ENCODE results near the gene LRIT1. TPM values are rescaled to one million over a fixed set of nuclear protein-coding genes. Genes with fewer than 3 reads are reported as not detected.

Gene LRIT1
- total and polyA plus RNA-seq, 12 donors: 0.06 TPM; not detected in 11

- TF ChIP-seq CTCF (IDR thresholded peaks at IDR 0.05) (no peak), POLR2A (IDR thresholded peaks at IDR 0.05) (no peak)
Observed at GRCh38 chr10:84201682-84202081, 39.7 kb downstream of the LRIT1 start.

DNA sequence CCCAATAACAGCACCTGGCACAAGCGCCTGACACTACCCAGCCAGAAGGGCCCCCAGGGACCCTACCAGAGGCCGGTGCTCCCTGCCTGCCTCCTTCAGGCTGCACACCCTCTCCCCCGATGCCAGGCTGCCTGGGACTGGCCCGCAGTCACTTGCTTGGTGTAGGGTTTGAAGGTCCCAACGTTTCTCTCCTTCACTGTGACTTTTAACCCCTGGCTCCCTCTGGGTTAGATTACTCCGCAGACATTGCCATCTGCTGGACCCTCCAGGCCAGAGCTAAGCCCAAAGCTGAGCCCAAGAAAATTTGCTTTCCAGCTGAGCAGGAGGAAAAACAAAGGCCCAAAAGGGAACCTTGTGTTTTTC, 40.1 kb downstream of the LRIT1 start:
- no peak for DNase-seq
- intact Hi-C loops (cut with DNase I): no loop called here

More at GRCh38 chr10:84201682-84202081, 39.7 kb downstream of the LRIT1 start:
- H3K9me3 ChIP-seq (replicated peaks in 1 of 3): no peaks in the 10 kb centered on the region
- no peaks in the 10 kb centered on the region for H3K36me3 ChIP-seq (replicated peaks in 1 of 2)
- DNase-seq: no peak
- no peak overlapping the region for H3K4me3 ChIP-seq
- no peak overlapping the region for H3K27ac ChIP-seq
- no peaks in the 10 kb centered on the region for H3K27me3 ChIP-seq
- WGBS, 4 donors: 86 to 91% (median 88%) methylated on average over 3 to 11 of the region's 11 CpGs
- intact Hi-C loops (cut with DNase I): no loop called here
- H3K4me1 ChIP-seq (replicated peaks in 1 of 2): no peaks in the 10 kb centered on the region

DNA sequence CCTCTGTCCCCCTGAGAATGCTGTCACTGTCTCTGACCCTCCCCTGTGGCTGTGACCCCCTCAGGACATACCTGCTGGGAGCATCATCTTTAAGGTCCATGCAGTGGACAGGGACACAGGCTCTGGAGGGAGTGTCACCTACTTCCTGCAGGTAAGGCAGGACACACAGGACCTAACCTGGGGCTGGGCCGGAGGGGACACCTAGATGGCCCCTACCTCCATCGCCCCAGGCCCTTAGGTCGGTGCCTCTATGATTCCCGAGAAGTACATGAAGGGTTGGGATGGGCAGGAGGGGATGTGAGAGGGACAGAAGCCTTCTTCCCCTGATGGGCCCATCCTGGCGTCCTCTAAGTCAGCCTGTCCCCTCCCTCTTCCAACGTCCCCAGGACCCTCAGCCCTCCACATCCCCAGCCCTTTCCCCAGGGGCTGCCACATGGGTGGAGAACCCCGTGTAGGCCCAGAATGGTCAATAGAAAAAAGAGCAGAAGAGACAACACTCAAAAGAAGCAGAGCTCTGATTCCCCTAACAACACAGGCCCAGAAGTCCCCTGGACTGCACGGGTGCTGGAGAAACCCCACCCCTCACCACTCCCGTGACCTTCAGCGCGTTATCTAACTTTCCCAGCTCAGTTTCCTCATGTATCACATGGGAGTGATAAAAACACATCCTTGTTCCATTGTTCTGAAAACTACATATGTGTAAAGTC, 40.7 kb downstream of the LRIT1 start:
- Histone ChIP-seq H3K36me3 (replicated peaks in 1 of 2) (no peaks in the 10 kb centered on the region), H3K4me3 (no peak overlapping the region), H3K27me3 (peaks cover 3% of the 10 kb centered on the region), H3K4me1 (replicated peaks in 1 of 2) (no peaks in the 10 kb centered on the region), H3K27ac (no peak overlapping the region), H3K9me3 (replicated peaks in 1 of 3) (no peaks in the 10 kb centered on the region)
- intact Hi-C loops (cut with DNase I): no loop called here
- no peak for TF ChIP-seq CTCF (IDR thresholded peaks at IDR 0.05)
- no peak for TF ChIP-seq POLR2A (IDR thresholded peaks at IDR 0.05)
- DNase-seq: no peak
- WGBS, 4 donors: 61 to 70% (median 63%) methylated on average over 11 of the region's 11 CpGs

More for the DNA sequence above, 40.1 kb downstream of the LRIT1 start:
- WGBS, 4 donors: 50 to 72% (median 66%) methylated on average over 6 of the region's 6 CpGs
- no peak overlapping the region for H3K27ac ChIP-seq
- H3K27me3 ChIP-seq: no peaks in the 10 kb centered on the region
- H3K9me3 ChIP-seq (replicated peaks in 1 of 3): no peaks in the 10 kb centered on the region
- no peaks in the 10 kb centered on the region for H3K4me1 ChIP-seq (replicated peaks in 1 of 2)
- H3K4me3 ChIP-seq: no peak overlapping the region
- TF ChIP-seq POLR2A (IDR thresholded peaks at IDR 0.05) (no peak), CTCF (IDR thresholded peaks at IDR 0.05) (no peak)
- no peaks in the 10 kb centered on the region for H3K36me3 ChIP-seq (replicated peaks in 1 of 2)

- 81 to 86% (median 83%) methylated on average over 7 of the region's 7 CpGs for WGBS, 4 donors
- no peak for DNase-seq
- Histone ChIP-seq H3K9me3 (replicated peaks in 1 of 3) (no peaks in the 10 kb centered on the region), H3K36me3 (replicated peaks in 1 of 2) (no peaks in the 10 kb centered on the region), H3K27me3 (peaks cover 24% of the 10 kb centered on the region), H3K4me3 (no peak overlapping the region), H3K4me1 (replicated peaks in 1 of 2) (peaks cover 8% of the 10 kb centered on the region in 2 donors), H3K27ac (no peak overlapping the region)
- intact Hi-C loops (cut with DNase I): no loop called here
- TF ChIP-seq POLR2A (IDR thresholded peaks at IDR 0.05) (no peak), CTCF (IDR thresholded peaks at IDR 0.05) (no peak)
Observed at GRCh38 chr10:84198206-84198915, 43.0 kb downstream of the LRIT1 start.
